GM23338 (cell line): ENCODE measurements around the gene TSC22D1.

Experiments used
- CREB1 ChIP-seq: fragments of 250-450 bp; sonication (Bioruptor Pico); IDR thresholded peaks from 2 replicates; pipeline ENCODE4 v1.5.0; 2020; ENCODE audit warnings: low read depth, mild to moderate bottlenecking, moderate library complexity
- EZH2 ChIP-seq: fragments of 200-600 bp; sonication (generic); IDR thresholded peaks from one replicate; pipeline ENCODE4 v1.8.0; 2017; ENCODE audit warnings: antibody characterized with exemption, mild to moderate bottlenecking, low read depth; ENCODE audit not compliant: unreplicated experiment
- EZH2phosphoT487 ChIP-seq: fragments of 200-600 bp; sonication (generic); IDR thresholded peaks from one replicate; pipeline ENCODE4 v1.8.1; 2018; ENCODE audit warnings: antibody characterized with exemption; ENCODE audit not compliant: unreplicated experiment
- JUNB ChIP-seq: IDR thresholded peaks from one replicate; pipeline ENCODE4 v1.6.1; 2016; ENCODE audit warnings: antibody characterized with exemption; ENCODE audit not compliant: unreplicated experiment
- POLR2AphosphoS5 ChIP-seq: IDR thresholded peaks from 2 replicates; pipeline ENCODE4 v1.6.1; 2016; ENCODE audit warnings: antibody characterized with exemption, low read depth
- ZNF331 ChIP-seq: fragments of 250-450 bp; sonication (Bioruptor Pico); IDR thresholded peaks from 2 replicates; pipeline ENCODE4 v1.5.0; 2020; ENCODE audit warnings: low read depth, mild to moderate bottlenecking, moderate library complexity
- TF ChIP-seq, protein P1 (sequence below): IDR thresholded peaks from one replicate; pipeline ENCODE4 v1.6.1; 2018; ENCODE audit warnings: antibody characterized with exemption; ENCODE audit not compliant: unreplicated experiment
- TF ChIP-seq, protein P2 (sequence below), 2 experiments: fragments of 200-600 bp in 1 of 2; sonication (generic) in 1 of 2; conservative IDR thresholded peaks; 2 replicates each; pipeline versions ENCODE4 v1.5.1 to v1.6.1; 2016 to 2017; ENCODE audit warnings: antibody characterized with exemption in 2 of 2, low read depth in 2 of 2, mild to moderate bottlenecking in 2 of 2, moderate library complexity in 1 of 2
- TF ChIP-seq, protein P3 (sequence below): fragments of 250-450 bp; sonication (Bioruptor Pico); IDR thresholded peaks from 2 replicates; pipeline ENCODE4 v1.5.0; 2020; ENCODE audit warnings: mild to moderate bottlenecking, moderate library complexity

DNA sequence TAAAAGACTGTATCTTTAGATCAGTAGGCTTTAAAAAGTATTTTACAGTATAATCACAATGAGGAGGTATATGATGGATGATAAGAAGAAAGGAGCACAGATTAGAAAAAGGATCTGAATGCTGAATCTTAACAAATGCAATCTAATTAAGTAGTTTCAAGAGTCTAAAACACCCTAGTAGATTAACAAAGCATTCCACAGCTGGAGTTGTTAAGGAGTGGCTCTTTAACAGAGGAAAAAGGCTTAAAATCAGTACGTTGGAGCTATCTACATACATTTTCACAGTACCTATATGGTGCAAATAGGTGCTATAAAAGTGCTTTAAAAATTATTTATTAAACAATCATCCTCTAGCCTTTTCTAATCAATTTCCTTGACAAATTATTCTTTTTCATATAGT is 34.5 kb downstream of the TSC22D1 start:
- TF ChIP-seq, protein P1, sequence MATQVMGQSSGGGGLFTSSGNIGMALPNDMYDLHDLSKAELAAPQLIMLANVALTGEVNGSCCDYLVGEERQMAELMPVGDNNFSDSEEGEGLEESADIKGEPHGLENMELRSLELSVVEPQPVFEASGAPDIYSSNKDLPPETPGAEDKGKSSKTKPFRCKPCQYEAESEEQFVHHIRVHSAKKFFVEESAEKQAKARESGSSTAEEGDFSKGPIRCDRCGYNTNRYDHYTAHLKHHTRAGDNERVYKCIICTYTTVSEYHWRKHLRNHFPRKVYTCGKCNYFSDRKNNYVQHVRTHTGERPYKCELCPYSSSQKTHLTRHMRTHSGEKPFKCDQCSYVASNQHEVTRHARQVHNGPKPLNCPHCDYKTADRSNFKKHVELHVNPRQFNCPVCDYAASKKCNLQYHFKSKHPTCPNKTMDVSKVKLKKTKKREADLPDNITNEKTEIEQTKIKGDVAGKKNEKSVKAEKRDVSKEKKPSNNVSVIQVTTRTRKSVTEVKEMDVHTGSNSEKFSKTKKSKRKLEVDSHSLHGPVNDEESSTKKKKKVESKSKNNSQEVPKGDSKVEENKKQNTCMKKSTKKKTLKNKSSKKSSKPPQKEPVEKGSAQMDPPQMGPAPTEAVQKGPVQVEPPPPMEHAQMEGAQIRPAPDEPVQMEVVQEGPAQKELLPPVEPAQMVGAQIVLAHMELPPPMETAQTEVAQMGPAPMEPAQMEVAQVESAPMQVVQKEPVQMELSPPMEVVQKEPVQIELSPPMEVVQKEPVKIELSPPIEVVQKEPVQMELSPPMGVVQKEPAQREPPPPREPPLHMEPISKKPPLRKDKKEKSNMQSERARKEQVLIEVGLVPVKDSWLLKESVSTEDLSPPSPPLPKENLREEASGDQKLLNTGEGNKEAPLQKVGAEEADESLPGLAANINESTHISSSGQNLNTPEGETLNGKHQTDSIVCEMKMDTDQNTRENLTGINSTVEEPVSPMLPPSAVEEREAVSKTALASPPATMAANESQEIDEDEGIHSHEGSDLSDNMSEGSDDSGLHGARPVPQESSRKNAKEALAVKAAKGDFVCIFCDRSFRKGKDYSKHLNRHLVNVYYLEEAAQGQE: no peak
- TF ChIP-seq, protein P2, sequence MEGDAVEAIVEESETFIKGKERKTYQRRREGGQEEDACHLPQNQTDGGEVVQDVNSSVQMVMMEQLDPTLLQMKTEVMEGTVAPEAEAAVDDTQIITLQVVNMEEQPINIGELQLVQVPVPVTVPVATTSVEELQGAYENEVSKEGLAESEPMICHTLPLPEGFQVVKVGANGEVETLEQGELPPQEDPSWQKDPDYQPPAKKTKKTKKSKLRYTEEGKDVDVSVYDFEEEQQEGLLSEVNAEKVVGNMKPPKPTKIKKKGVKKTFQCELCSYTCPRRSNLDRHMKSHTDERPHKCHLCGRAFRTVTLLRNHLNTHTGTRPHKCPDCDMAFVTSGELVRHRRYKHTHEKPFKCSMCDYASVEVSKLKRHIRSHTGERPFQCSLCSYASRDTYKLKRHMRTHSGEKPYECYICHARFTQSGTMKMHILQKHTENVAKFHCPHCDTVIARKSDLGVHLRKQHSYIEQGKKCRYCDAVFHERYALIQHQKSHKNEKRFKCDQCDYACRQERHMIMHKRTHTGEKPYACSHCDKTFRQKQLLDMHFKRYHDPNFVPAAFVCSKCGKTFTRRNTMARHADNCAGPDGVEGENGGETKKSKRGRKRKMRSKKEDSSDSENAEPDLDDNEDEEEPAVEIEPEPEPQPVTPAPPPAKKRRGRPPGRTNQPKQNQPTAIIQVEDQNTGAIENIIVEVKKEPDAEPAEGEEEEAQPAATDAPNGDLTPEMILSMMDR (conservative IDR thresholded peaks at IDR 0.05; ENCODE audit: low read depth in 2 of 2): no peak
- TF ChIP-seq EZH2 (no peak), CREB1 (CRISPR knock-in tag) (no peak), POLR2AphosphoS5 (no peak), ZNF331 (CRISPR knock-in tag) (no peak), EZH2phosphoT487 (no peak), JUNB (no peak)
- TF ChIP-seq, protein P3, sequence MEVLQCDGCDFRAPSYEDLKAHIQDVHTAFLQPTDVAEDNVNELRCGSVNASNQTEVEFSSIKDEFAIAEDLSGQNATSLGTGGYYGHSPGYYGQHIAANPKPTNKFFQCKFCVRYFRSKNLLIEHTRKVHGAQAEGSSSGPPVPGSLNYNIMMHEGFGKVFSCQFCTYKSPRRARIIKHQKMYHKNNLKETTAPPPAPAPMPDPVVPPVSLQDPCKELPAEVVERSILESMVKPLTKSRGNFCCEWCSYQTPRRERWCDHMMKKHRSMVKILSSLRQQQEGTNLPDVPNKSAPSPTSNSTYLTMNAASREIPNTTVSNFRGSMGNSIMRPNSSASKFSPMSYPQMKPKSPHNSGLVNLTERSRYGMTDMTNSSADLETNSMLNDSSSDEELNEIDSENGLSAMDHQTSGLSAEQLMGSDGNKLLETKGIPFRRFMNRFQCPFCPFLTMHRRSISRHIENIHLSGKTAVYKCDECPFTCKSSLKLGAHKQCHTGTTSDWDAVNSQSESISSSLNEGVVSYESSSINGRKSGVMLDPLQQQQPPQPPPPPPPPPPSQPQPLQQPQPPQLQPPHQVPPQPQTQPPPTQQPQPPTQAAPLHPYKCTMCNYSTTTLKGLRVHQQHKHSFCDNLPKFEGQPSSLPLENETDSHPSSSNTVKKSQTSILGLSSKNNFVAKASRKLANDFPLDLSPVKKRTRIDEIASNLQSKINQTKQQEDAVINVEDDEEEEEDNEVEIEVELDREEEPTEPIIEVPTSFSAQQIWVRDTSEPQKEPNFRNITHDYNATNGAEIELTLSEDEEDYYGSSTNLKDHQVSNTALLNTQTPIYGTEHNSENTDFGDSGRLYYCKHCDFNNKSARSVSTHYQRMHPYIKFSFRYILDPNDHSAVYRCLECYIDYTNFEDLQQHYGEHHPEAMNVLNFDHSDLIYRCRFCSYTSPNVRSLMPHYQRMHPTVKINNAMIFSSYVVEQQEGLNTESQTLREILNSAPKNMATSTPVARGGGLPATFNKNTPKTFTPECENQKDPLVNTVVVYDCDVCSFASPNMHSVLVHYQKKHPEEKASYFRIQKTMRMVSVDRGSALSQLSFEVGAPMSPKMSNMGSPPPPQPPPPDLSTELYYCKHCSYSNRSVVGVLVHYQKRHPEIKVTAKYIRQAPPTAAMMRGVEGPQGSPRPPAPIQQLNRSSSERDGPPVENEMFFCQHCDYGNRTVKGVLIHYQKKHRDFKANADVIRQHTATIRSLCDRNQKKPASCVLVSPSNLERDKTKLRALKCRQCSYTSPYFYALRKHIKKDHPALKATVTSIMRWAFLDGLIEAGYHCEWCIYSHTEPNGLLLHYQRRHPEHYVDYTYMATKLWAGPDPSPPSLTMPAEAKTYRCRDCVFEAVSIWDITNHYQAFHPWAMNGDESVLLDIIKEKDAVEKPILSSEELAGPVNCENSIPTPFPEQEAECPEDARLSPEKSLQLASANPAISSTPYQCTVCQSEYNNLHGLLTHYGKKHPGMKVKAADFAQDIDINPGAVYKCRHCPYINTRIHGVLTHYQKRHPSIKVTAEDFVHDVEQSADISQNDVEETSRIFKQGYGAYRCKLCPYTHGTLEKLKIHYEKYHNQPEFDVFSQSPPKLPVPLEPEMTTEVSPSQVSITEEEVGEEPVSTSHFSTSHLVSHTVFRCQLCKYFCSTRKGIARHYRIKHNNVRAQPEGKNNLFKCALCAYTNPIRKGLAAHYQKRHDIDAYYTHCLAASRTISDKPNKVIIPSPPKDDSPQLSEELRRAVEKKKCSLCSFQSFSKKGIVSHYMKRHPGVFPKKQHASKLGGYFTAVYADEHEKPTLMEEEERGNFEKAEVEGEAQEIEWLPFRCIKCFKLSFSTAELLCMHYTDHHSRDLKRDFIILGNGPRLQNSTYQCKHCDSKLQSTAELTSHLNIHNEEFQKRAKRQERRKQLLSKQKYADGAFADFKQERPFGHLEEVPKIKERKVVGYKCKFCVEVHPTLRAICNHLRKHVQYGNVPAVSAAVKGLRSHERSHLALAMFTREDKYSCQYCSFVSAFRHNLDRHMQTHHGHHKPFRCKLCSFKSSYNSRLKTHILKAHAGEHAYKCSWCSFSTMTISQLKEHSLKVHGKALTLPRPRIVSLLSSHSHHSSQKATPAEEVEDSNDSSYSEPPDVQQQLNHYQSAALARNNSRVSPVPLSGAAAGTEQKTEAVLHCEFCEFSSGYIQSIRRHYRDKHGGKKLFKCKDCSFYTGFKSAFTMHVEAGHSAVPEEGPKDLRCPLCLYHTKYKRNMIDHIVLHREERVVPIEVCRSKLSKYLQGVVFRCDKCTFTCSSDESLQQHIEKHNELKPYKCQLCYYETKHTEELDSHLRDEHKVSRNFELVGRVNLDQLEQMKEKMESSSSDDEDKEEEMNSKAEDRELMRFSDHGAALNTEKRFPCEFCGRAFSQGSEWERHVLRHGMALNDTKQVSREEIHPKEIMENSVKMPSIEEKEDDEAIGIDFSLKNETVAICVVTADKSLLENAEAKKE (CRISPR knock-in tag): no peak
